ENCODE results near the gene PLEKHA4.

- TF ChIP-seq CTCF (IDR thresholded peaks at IDR 0.05), result no peak
- no peak for TF ChIP-seq POLR2A (IDR thresholded peaks at IDR 0.05)
- no peak for TF ChIP-seq EP300 (IDR thresholded peaks at IDR 0.05)
- TF ChIP-seq POLR2AphosphoS5 (IDR thresholded peaks at IDR 0.05), result no peak
Measured at GRCh38 chr19:48859711-48860572, 8.5 kb downstream of the PLEKHA4 start.

Data from suprapubic skin (tissue), 4 donors.